Measurements from ENCODE around the gene INPP5K.

GRCh38 chr17:1516388-1517161, at the start of gene INPP5K:
- TF ChIP-seq CTCF (IDR thresholded peaks at IDR 0.05) = peak in 3 of 6 experiments; percentile 18 to 33 (median 30)
- peak; percentile 85 to 87 for TF ChIP-seq POLR2A (IDR thresholded peaks at IDR 0.05)
